Erythroblast (primary cell): ENCODE data around the gene URB2.

ENCODE experiments used
- GATA1 ChIP-seq: IDR thresholded peaks from 2 replicates; pipeline ENCODE4 v1.6.1; 2011; ENCODE audit warnings: low read depth, mild to moderate bottlenecking, control low read depth, low read length, moderate library complexity
- POLR2A ChIP-seq: IDR thresholded peaks from 2 replicates; pipeline ENCODE4 v1.6.1; 2011; ENCODE audit warnings: mild to moderate bottlenecking, low read length

DNA sequence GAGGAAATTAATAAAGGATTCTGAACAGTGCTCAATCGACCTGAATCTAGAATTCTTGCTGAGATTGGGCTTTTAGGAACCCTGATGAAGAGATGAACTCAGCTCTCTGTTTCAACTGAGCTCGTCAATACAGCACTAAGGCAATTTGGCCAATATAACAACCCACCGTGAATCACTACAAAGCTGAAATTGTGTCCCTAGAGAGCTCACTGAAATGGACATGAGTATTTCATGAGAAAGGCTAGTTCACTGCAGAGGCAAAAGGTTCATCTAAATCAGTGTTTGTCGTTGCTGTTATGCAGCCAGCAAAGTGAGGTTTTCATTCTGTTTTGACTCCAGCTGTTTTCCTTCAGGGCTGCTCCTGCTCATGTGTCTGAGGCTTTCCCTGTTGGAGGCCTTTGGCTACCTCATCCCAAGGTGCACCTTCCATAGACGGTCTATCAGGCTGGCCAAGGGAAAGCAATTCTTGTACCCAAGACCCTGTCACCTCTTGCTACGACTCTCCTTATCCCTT is 83.5 kb downstream of the URB2 start:
- no peak for TF ChIP-seq POLR2A
- TF ChIP-seq GATA1 = no peak
